ENCODE results near the gene SH2D3A.
A peak's percentile ranks its signal among the peaks of the same experiment; 100 is the strongest.

The SH2D3A gene

GRCh38 chr19:6736917-6737283 is 30.3 kb downstream of the SH2D3A start:
- DNase-seq, result no peak

GRCh38 chr19:6736169-6736916 is 30.9 kb downstream of the SH2D3A start:
- peak; percentile 35 to 45 (median 41) for DNase-seq

- DNase-seq, result no peak
Measured at GRCh38 chr19:6735181-6735911, 31.9 kb downstream of the SH2D3A start.

GRCh38 chr19:6734096-6734696 is 33.0 kb downstream of the SH2D3A start:
- DNase-seq, result no peak

- no peak for DNase-seq
Measured at GRCh38 chr19:6733338-6734095, 33.7 kb downstream of the SH2D3A start.

GRCh38 chr19:6732803-6733337 is 34.4 kb downstream of the SH2D3A start:
- no peak for DNase-seq

GRCh38 chr19:6731822-6732221 is 35.4 kb downstream of the SH2D3A start:
- DNase-seq, result no peak

GRCh38 chr19:6730941-6731670 is 36.1 kb downstream of the SH2D3A start:
- DNase-seq, result no peak

GRCh38 chr19:6730153-6730804 is 37.0 kb downstream of the SH2D3A start:
- DNase-seq, result no peak

GRCh38 chr19:6729573-6730152 is 37.6 kb downstream of the SH2D3A start:
- DNase-seq, result no peak

GRCh38 chr19:6728346-6728745 is 38.9 kb downstream of the SH2D3A start:
- DNase-seq, result no peak

- DNase-seq, result no peak
Measured at GRCh38 chr19:6725513-6726231, 41.6 kb downstream of the SH2D3A start.

GRCh38 chr19:6724631-6725492 is 42.4 kb downstream of the SH2D3A start:
- DNase-seq, result no peak

- no peak for DNase-seq
Measured at GRCh38 chr19:6723738-6724137, 43.5 kb downstream of the SH2D3A start.

GRCh38 chr19:6723108-6723618 is 44.1 kb downstream of the SH2D3A start:
- no peak for DNase-seq

- no peak for DNase-seq
Measured at GRCh38 chr19:6721773-6722172, 45.5 kb downstream of the SH2D3A start.

- no peak for DNase-seq
Measured at GRCh38 chr19:6721138-6721474, 46.1 kb downstream of the SH2D3A start.

GRCh38 chr19:6720369-6721137 is 46.7 kb downstream of the SH2D3A start, which contains the start of gene C3:
TSS of gene C3 (minus strand) at chr19:6720650. CDS start at chr19:6720589, 61 bp downstream.
- DNase-seq, result no peak

- DNase-seq, result no peak
Measured at GRCh38 chr19:6719992-6720368, 47.3 kb downstream of the SH2D3A start.
